HFFc6 (cell line): ENCODE data around the gene SLC8A1. TPM values are rescaled to one million over a fixed set of nuclear protein-coding genes. Genes with fewer than 3 reads are reported as not detected.

Experiments used
- DNase-seq: peaks from one replicate; pipeline ENCODE4 v3.0.0-alpha.2; 2018
- H3K27ac Mint-ChIP-seq: 2 replicates; pipeline ENCODE4 v1.8.0; 2020; ENCODE audit warnings: mild to moderate bottlenecking, mixed read lengths
- H3K27me3 Mint-ChIP-seq: 2 replicates; pipeline ENCODE4 v1.8.0; 2021; ENCODE audit warnings: mild to moderate bottlenecking, moderate library complexity, mixed read lengths; ENCODE audit not compliant: insufficient read depth
- H3K36me3 Mint-ChIP-seq: 2 replicates; pipeline ENCODE4 v1.8.0; 2021; ENCODE audit warnings: low read depth, mixed read lengths
- H3K4me1 Mint-ChIP-seq: 2 replicates; pipeline ENCODE4 v1.8.0; 2020; ENCODE audit warnings: low read depth, mixed read lengths
- H3K4me3 Mint-ChIP-seq: 2 replicates; pipeline ENCODE4 v1.8.0; 2020; ENCODE audit warnings: mild to moderate bottlenecking, moderate library complexity, mixed read lengths
- H3K9me3 Mint-ChIP-seq: 2 replicates; pipeline ENCODE4 v1.8.0; 2020; ENCODE audit warnings: mild to moderate bottlenecking, mixed read lengths
- total RNA-seq, 6 experiments: library from RNA; stranded (reverse); fragmentation: NEBNext Ultra II Directional; extraction: Animal tissue kit (Norgen Biotek cat#: 25700); gene quantifications; 2 replicates in 1 of 6; 3 replicates in 5 of 6; pipeline ENCODE4 v1.2.3, GENCODE V29; 2021
- TF ChIP-seq, protein P1 (sequence below): fragments of 200-600 bp; sonication (generic); IDR thresholded peaks from 2 replicates; pipeline ENCODE4 v1.5.0; 2021; ENCODE audit warnings: antibody characterized with exemption, mild to moderate bottlenecking

SLC8A1 gene
- total RNA-seq, 6 experiments from 2014 or later = 71.5 to 96.9 (median 92.2) TPM

GRCh38 chr2:40266201-40266600 lies 185.7 kb downstream of the SLC8A1 start:
- Mint-ChIP-seq H3K9me3 (no peaks in the 10 kb centered on the region), H3K27me3 (peaks cover 2% of the 10 kb centered on the region; the same call in 1 of the 2 replicates), H3K27ac (no peak overlapping the region), H3K4me1 (peaks cover 21% of the 10 kb centered on the region), H3K36me3 (peaks cover 10% of the 10 kb centered on the region; the same call in 1 of the 2 replicates), H3K4me3 (no peak overlapping the region)
- DNase-seq = no peak
- TF ChIP-seq, protein P1, sequence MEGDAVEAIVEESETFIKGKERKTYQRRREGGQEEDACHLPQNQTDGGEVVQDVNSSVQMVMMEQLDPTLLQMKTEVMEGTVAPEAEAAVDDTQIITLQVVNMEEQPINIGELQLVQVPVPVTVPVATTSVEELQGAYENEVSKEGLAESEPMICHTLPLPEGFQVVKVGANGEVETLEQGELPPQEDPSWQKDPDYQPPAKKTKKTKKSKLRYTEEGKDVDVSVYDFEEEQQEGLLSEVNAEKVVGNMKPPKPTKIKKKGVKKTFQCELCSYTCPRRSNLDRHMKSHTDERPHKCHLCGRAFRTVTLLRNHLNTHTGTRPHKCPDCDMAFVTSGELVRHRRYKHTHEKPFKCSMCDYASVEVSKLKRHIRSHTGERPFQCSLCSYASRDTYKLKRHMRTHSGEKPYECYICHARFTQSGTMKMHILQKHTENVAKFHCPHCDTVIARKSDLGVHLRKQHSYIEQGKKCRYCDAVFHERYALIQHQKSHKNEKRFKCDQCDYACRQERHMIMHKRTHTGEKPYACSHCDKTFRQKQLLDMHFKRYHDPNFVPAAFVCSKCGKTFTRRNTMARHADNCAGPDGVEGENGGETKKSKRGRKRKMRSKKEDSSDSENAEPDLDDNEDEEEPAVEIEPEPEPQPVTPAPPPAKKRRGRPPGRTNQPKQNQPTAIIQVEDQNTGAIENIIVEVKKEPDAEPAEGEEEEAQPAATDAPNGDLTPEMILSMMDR = no peak

DNA sequence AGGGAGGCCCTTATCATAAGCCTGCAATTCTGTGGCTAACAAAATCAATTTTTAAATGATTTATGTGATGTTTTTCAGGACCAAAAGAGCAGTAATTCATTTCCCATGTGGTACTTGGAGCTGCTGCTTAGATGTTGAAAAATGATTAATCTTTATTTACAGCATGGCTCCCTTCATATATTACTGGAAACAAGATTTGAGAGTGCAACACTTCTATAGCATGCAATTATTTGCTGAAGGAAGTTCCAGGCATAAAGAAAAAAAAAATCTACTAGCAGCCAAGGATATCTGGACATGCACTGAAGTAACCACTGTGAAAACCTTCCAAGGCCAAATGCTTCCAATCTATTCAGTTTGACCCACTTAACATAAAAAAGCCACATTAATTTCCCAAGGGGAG lies 186.3 kb downstream of the SLC8A1 start:
- peaks cover 1% of the 10 kb centered on the region; the same call in 1 of the 2 replicates for H3K27me3 Mint-ChIP-seq
- peaks cover 11% of the 10 kb centered on the region; the same call in 1 of the 2 replicates for H3K36me3 Mint-ChIP-seq
- TF ChIP-seq, protein P1 = no peak
- no peak overlapping the region for H3K27ac Mint-ChIP-seq
- H3K4me3 Mint-ChIP-seq = no peak overlapping the region
- no peaks in the 10 kb centered on the region for H3K9me3 Mint-ChIP-seq
- DNase-seq = no peak
- H3K4me1 Mint-ChIP-seq = peaks cover 24% of the 10 kb centered on the region

DNA sequence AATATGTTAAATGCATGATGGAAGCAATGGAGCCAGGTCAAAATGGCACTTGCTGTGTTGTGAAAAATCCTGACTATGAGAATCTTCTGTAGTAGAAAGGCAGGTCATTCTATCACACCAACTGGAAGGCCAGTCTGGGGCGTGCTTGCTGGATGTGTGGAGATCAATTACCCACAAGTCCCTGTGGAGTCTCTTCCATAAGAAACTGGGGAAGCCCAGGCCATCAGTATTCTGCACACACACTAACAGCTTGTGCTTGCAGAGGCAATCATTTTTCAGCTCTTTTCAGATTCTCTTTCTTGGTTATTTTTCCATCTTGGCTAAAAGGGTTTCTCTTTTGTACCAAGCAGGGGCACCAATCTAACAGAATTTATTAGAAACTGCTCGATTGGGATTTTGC lies 190.8 kb downstream of the SLC8A1 start:
- no peak overlapping the region for H3K27ac Mint-ChIP-seq
- no peak for DNase-seq
- H3K9me3 Mint-ChIP-seq = no peaks in the 10 kb centered on the region
- peaks cover 26% of the 10 kb centered on the region for H3K4me1 Mint-ChIP-seq
- peaks cover 4% of the 10 kb centered on the region; the same call in 1 of the 2 replicates for H3K36me3 Mint-ChIP-seq
- TF ChIP-seq, protein P1 = no peak
- H3K4me3 Mint-ChIP-seq = no peak overlapping the region
- H3K27me3 Mint-ChIP-seq = no peaks in the 10 kb centered on the region

GRCh38 chr2:40260437-40260836 lies 191.5 kb downstream of the SLC8A1 start:
- DNase-seq = no peak
- Mint-ChIP-seq H3K4me1 (peaks cover 26% of the 10 kb centered on the region), H3K9me3 (no peaks in the 10 kb centered on the region), H3K36me3 (peaks cover 4% of the 10 kb centered on the region; the same call in 1 of the 2 replicates), H3K27me3 (no peaks in the 10 kb centered on the region), H3K4me3 (no peak overlapping the region), H3K27ac (no peak overlapping the region)
- TF ChIP-seq, protein P1 = no peak

DNA sequence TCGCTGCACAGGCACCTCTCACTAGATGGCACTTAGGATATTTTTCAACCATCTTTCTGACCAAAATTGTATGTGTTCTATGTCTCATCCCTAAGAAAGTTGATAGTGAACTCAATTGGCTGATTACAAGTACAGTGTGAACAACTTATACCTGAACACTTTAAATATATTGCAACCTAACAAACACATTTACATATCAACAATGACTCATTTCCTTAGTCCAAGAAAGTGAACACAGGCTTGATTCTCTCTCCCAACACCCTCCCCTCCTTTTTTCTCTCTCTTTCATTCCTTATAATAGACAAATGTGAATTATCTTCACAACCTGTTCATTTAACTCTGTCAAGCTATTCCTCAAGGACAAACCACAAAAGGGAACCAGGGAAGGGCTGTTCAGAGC lies 192.0 kb downstream of the SLC8A1 start:
- H3K27ac Mint-ChIP-seq = no peak overlapping the region

More for the DNA sequence above, 192.0 kb downstream of the SLC8A1 start:
- peaks cover 4% of the 10 kb centered on the region; the same call in 1 of the 2 replicates for H3K36me3 Mint-ChIP-seq
- H3K27me3 Mint-ChIP-seq = no peaks in the 10 kb centered on the region
- peaks cover 26% of the 10 kb centered on the region for H3K4me1 Mint-ChIP-seq
- no peak for DNase-seq
- TF ChIP-seq, protein P1 = no peak
- H3K9me3 Mint-ChIP-seq = no peaks in the 10 kb centered on the region
- H3K4me3 Mint-ChIP-seq = no peak overlapping the region
